ENCODE measurements around the gene DMD. TPM values are rescaled to one million over a fixed set of nuclear protein-coding genes. Genes with fewer than 3 reads are reported as not detected.
"Not testable (repeated sequence)": the region's sequence is repeated elsewhere in the genome, so short reads cannot be mapped to it uniquely, and the experiment has no call there.

The DMD gene
- total RNA-seq, 2 donors from 2014 or later, result 19.6 to 24.9 TPM

GRCh38 chrX:31588355-31588754 is 1623.0 kb downstream of the DMD start:
- H3K27ac ChIP-seq (ENCODE audit: low read depth, low read length), result no peak overlapping the region
- H3K4me3 ChIP-seq (ENCODE audit: low read length), result no peak overlapping the region
- H3K4me3 Mint-ChIP-seq, result no peak overlapping the region
- DNase-seq, result no peak
- no peaks in the 10 kb centered on the region for H3K36me3 Mint-ChIP-seq (ENCODE audit: low read depth)
- no peak for TF ChIP-seq CTCF (conservative IDR thresholded peaks at IDR 0.05)
- H3K27me3 Mint-ChIP-seq (ENCODE audit: insufficient read depth), result no peaks in the 10 kb centered on the region
- WGBS, 2 experiments (ENCODE audit: insufficient coverage in 1 of 2, insufficient read length in 1 of 2), result 86% methylated on average over 1 of the region's 2 CpGs; no CpG with 5 or more reads in 1 of the 2 experiments
- H3K4me1 Mint-ChIP-seq, result no peaks in the 10 kb centered on the region
- H3K27ac Mint-ChIP-seq, result no peak overlapping the region
- no peaks in the 10 kb centered on the region for H3K9me3 ChIP-seq (ENCODE audit: control insufficient read depth, low read length)
- no peaks in the 10 kb centered on the region for H3K4me1 ChIP-seq (ENCODE audit: control insufficient read depth, insufficient read depth, low read length)
- H3K36me3 ChIP-seq (ENCODE audit: control insufficient read depth, insufficient read depth, low read length), result no peaks in the 10 kb centered on the region
- no peaks in the 10 kb centered on the region for H3K27me3 ChIP-seq (ENCODE audit: control insufficient read depth, insufficient read depth, low read length, poor library complexity, severe bottlenecking)
- H3K9ac ChIP-seq (ENCODE audit: extremely low read depth, low read length, poor library complexity, severe bottlenecking), result no peak overlapping the region
- peaks cover 36% of the 10 kb centered on the region for H3K9me3 Mint-ChIP-seq

GRCh38 chrX:31583892-31584291 is 1627.5 kb downstream of the DMD start:
- WGBS, 2 experiments (ENCODE audit: insufficient coverage in 1 of 2, insufficient read length in 1 of 2), result 86% methylated on average over 2 of the region's 3 CpGs; no CpG with 5 or more reads in 1 of the 2 experiments
- not testable (repeated sequence) for H3K36me3 ChIP-seq (ENCODE audit: control insufficient read depth, insufficient read depth, low read length); H3K36me3 Mint-ChIP-seq (ENCODE audit: low read depth); H3K4me3 ChIP-seq (ENCODE audit: low read length); H3K4me1 ChIP-seq (ENCODE audit: control insufficient read depth, insufficient read depth, low read length); H3K27me3 ChIP-seq (ENCODE audit: control insufficient read depth, insufficient read depth, low read length, poor library complexity, severe bottlenecking); H3K9me3 ChIP-seq (ENCODE audit: control insufficient read depth, low read length); H3K27ac Mint-ChIP-seq; H3K27me3 Mint-ChIP-seq (ENCODE audit: insufficient read depth); H3K27ac ChIP-seq (ENCODE audit: low read depth, low read length); H3K4me1 Mint-ChIP-seq; DNase-seq; H3K4me3 Mint-ChIP-seq; H3K9ac ChIP-seq (ENCODE audit: extremely low read depth, low read length, poor library complexity, severe bottlenecking)
- H3K9me3 Mint-ChIP-seq, result peaks cover 42% of the 10 kb centered on the region

GRCh38 chrX:31580726-31581125 is 1630.6 kb downstream of the DMD start:
- Mint-ChIP-seq H3K9me3 (peaks cover 45% of the 10 kb centered on the region), H3K27ac (peak overlapping the region; percentile 62)
- H3K27ac ChIP-seq (ENCODE audit: low read depth, low read length), result no peak overlapping the region

More at GRCh38 chrX:31580726-31581125, 1630.6 kb downstream of the DMD start:
- no peak overlapping the region for H3K4me3 ChIP-seq (ENCODE audit: low read length)
- no peak overlapping the region for H3K9ac ChIP-seq (ENCODE audit: extremely low read depth, low read length, poor library complexity, severe bottlenecking)
- no peak for TF ChIP-seq CTCF (conservative IDR thresholded peaks at IDR 0.05)
- no peaks in the 10 kb centered on the region for H3K36me3 Mint-ChIP-seq (ENCODE audit: low read depth)
- H3K4me1 Mint-ChIP-seq, result no peaks in the 10 kb centered on the region
- DNase-seq, result no peak
- H3K27me3 Mint-ChIP-seq (ENCODE audit: insufficient read depth), result no peaks in the 10 kb centered on the region
- 30% methylated on average over 2 of the region's 2 CpGs; no CpG with 5 or more reads in 1 of the 2 experiments for WGBS, 2 experiments (ENCODE audit: insufficient coverage in 1 of 2, insufficient read length in 1 of 2)
- no peaks in the 10 kb centered on the region for H3K27me3 ChIP-seq (ENCODE audit: control insufficient read depth, insufficient read depth, low read length, poor library complexity, severe bottlenecking)
- H3K36me3 ChIP-seq (ENCODE audit: control insufficient read depth, insufficient read depth, low read length), result no peaks in the 10 kb centered on the region
- no peak overlapping the region for H3K4me3 Mint-ChIP-seq
- H3K9me3 ChIP-seq (ENCODE audit: control insufficient read depth, low read length), result no peaks in the 10 kb centered on the region
- H3K4me1 ChIP-seq (ENCODE audit: control insufficient read depth, insufficient read depth, low read length), result no peaks in the 10 kb centered on the region
